MCF 10A (cell line): ENCODE measurements around the gene ORM2. TPM values are rescaled to one million over a fixed set of nuclear protein-coding genes. Genes with fewer than 3 reads are reported as not detected.

ENCODE experiments used
- BruUV-seq: library from RNA; stranded (reverse); fragments of 400-500 nt; replicated peaks from 2 replicates; lab custom pipeline; 2021; lab: Mats Ljungman, UMichigan
- CTCF ChIA-PET: fragments of 300-600 bp; sonication (Branson Sonifier 250); formaldehyde crosslinking; extraction: SDS; loops from one replicate; lab custom pipeline; 2021; ENCODE audit warnings: antibody characterized with exemption, inconsistent platforms; lab: Yijun Ruan, JAX
- POLR2A ChIA-PET: fragments of 300-600, 350-650 bp; sonication (Branson Sonifier 250); formaldehyde crosslinking; extraction: SDS; loops from one replicate; lab custom pipeline; 2020; ENCODE audit warnings: antibody characterized with exemption, inconsistent platforms; lab: Yijun Ruan, JAX
- DNase-seq: peaks from one replicate; pipeline ENCODE4 v3.0.0-alpha.2; 2018; ENCODE audit not compliant: unreplicated experiment
- H3K27ac Mint-ChIP-seq: one replicate; pipeline ENCODE4 v1.8.0; 2022; ENCODE audit warnings: mild to moderate bottlenecking, low read depth, mixed read lengths; ENCODE audit not compliant: unreplicated experiment
- H3K27me3 Mint-ChIP-seq: one replicate; pipeline ENCODE4 v1.8.0; 2022; ENCODE audit warnings: mixed read lengths; ENCODE audit not compliant: insufficient read depth, unreplicated experiment
- H3K36me3 Mint-ChIP-seq: one replicate; pipeline ENCODE4 v1.8.0; 2022; ENCODE audit warnings: mild to moderate bottlenecking, moderate library complexity, mixed read lengths; ENCODE audit not compliant: insufficient read depth, unreplicated experiment
- H3K4me1 Mint-ChIP-seq: one replicate; pipeline ENCODE4 v1.8.0; 2022; ENCODE audit warnings: mixed read lengths; ENCODE audit not compliant: insufficient read depth, unreplicated experiment
- H3K4me3 Mint-ChIP-seq: one replicate; pipeline ENCODE4 v1.8.0; 2022; ENCODE audit warnings: mild to moderate bottlenecking, moderate library complexity, mixed read lengths; ENCODE audit not compliant: unreplicated experiment
- H3K9me3 Mint-ChIP-seq: one replicate; pipeline ENCODE4 v1.8.0; 2022; ENCODE audit warnings: mixed read lengths; ENCODE audit not compliant: unreplicated experiment
- intact Hi-C: fragments of 100-400 bp; cut with micrococcal nuclease; formaldehyde crosslinking; loops from 2 replicates; pipeline ENCODE4 v1.14.1; 2022
- total RNA-seq: library from RNA; stranded (reverse); gene quantifications from 2 replicates; pipeline ENCODE4 v1.2.3, GENCODE V29; 2022
- TF ChIP-seq, protein P1 (sequence below): fragments of 200-600 bp; IDR thresholded peaks from one replicate; pipeline ENCODE4 v1.8.0; 2022; ENCODE audit warnings: antibody characterized with exemption, mild to moderate bottlenecking; ENCODE audit not compliant: unreplicated experiment

The ORM2 gene
- total RNA-seq, 1 experiment from 2014 or later: not detected

- ChIA-PET CTCF (no interaction called here), POLR2A (no interaction called here)
- intact Hi-C loops: no loop called here
- no TSS peak for BruUV-seq
- no peak for DNase-seq
- H3K9me3 Mint-ChIP-seq: no peaks in the 10 kb centered on the region
- H3K36me3 Mint-ChIP-seq: peaks cover 5% of the 10 kb centered on the region
- H3K4me1 Mint-ChIP-seq: peaks cover 9% of the 10 kb centered on the region
- H3K27ac Mint-ChIP-seq: no peak overlapping the region
- no peak overlapping the region for H3K4me3 Mint-ChIP-seq
- no peaks in the 10 kb centered on the region for H3K27me3 Mint-ChIP-seq
- TF ChIP-seq, protein P1, sequence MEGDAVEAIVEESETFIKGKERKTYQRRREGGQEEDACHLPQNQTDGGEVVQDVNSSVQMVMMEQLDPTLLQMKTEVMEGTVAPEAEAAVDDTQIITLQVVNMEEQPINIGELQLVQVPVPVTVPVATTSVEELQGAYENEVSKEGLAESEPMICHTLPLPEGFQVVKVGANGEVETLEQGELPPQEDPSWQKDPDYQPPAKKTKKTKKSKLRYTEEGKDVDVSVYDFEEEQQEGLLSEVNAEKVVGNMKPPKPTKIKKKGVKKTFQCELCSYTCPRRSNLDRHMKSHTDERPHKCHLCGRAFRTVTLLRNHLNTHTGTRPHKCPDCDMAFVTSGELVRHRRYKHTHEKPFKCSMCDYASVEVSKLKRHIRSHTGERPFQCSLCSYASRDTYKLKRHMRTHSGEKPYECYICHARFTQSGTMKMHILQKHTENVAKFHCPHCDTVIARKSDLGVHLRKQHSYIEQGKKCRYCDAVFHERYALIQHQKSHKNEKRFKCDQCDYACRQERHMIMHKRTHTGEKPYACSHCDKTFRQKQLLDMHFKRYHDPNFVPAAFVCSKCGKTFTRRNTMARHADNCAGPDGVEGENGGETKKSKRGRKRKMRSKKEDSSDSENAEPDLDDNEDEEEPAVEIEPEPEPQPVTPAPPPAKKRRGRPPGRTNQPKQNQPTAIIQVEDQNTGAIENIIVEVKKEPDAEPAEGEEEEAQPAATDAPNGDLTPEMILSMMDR: no peak
These were observed 45.3 kb downstream of the ORM2 start for GRCh38 chr9:114374936-114375335.

DNA sequence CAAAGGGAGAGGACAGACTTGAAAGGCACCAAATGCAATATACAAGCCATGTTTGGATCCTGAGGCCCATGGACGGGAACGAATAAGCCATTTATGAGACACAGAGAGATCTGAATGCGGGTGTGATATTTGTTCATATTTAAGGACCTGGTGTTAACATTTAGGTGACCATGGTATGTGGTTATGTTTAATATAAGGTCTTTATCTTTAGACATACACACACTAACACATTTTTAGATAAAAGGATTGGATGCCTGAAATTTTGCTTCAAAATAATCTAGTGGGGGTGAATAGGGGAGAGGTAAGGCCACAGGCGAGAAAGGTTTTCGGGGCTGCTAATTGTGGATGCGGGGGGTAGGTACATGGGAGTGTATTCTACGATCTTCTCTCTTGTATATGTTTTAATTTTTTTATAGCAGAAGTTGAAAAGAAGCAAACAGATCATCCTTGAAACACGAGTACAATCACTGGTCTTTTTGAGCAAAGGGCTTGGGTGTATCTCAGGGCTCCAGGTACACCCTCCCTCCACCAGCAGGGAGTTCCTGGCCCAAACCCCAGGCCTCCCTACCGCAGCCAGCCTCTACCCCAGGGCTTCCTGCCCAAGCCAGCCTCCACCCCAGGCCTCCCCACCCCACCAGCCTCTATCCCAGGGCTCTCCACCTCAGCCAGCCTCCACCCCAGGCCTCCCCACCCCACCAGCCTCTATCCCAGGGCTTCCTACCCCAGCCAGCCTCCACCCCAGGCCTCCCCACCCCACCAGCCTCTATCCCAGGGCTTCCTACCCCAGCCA, 45.9 kb downstream of the ORM2 start:
- H3K4me1 Mint-ChIP-seq: peaks cover 9% of the 10 kb centered on the region
- no TSS peak for BruUV-seq

DNA sequence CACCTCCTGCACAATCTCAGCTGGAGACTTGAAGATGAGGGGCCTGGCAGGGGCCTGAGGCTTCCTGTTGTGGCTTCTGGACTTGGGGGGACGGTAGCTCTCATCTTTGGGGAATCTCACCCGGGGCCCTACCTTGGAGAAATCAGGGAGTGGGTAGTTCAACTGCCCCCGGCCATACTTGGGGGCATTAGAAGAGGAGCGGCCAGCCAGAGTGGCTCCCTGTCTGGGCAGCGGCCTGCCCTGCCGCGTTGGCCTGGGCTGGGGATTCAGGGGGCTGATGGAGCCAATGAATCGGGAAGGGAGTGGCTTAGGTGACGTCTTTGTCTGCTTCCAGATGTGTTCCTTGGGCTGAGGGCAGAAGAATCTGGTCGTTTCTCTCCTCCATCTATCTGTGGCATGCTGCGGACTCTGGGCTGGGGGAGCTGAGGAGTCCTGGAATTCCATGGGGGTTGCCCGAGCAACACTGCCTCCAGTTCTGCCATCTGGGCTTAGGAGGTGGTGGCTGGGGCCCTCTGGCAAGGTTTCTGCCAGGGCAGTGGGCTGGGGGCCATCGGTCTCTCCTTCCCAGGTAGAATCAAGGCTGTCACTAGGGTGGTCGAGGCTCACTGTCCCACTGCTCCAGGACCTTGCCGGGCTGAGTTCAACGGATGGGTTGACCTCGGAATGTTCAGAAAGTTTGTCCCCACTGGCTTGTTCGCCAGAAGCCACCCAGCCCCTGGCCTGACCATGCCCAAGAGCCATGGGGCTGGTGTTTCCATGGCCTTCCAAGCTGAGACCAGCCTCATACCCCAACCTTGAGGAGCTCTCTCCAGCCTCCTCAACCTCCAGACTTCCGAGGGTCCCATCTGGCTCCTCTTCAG, 47.1 kb downstream of the ORM2 start:
- no peak overlapping the region for H3K4me3 Mint-ChIP-seq
- intact Hi-C loops: no loop called here
- peaks cover 4% of the 10 kb centered on the region for H3K4me1 Mint-ChIP-seq
- no peak for DNase-seq
- CTCF ChIA-PET: interaction anchor here (0.7 to 1.6 kb wide), 3 partner anchors 10 to 129 kb away, joined by 3 to 4 read pairs (median 3); no protein-coding TSS in a partner anchor
- H3K27ac Mint-ChIP-seq: no peak overlapping the region
- TF ChIP-seq, protein P1: no peak
- H3K9me3 Mint-ChIP-seq: no peaks in the 10 kb centered on the region
- peaks cover 9% of the 10 kb centered on the region for H3K36me3 Mint-ChIP-seq
- POLR2A ChIA-PET: no interaction called here
- H3K27me3 Mint-ChIP-seq: no peaks in the 10 kb centered on the region
- no TSS peak for BruUV-seq

More for the DNA sequence above, 45.9 kb downstream of the ORM2 start:
- ChIA-PET POLR2A (no interaction called here), CTCF (no interaction called here)
- H3K27me3 Mint-ChIP-seq: no peaks in the 10 kb centered on the region
- no peak overlapping the region for H3K27ac Mint-ChIP-seq
- TF ChIP-seq, protein P1: no peak
- peaks cover 9% of the 10 kb centered on the region for H3K36me3 Mint-ChIP-seq
- intact Hi-C loops: no loop called here
- DNase-seq: no peak
- H3K4me3 Mint-ChIP-seq: no peak overlapping the region
- no peaks in the 10 kb centered on the region for H3K9me3 Mint-ChIP-seq

- no peaks in the 10 kb centered on the region for H3K4me1 Mint-ChIP-seq
- H3K4me3 Mint-ChIP-seq: no peak overlapping the region
- TF ChIP-seq, protein P1: no peak
- no peak for DNase-seq
- no peak overlapping the region for H3K27ac Mint-ChIP-seq
- intact Hi-C loops: no loop called here
- H3K9me3 Mint-ChIP-seq: no peaks in the 10 kb centered on the region
- no TSS peak for BruUV-seq
- peaks cover 9% of the 10 kb centered on the region for H3K36me3 Mint-ChIP-seq
- ChIA-PET POLR2A (no interaction called here), CTCF (interaction anchor here (0.6 to 1.6 kb wide), 2 partner anchors 11 to 1887 kb away, joined by 3 to 4 read pairs; no protein-coding TSS in a partner anchor)
- no peaks in the 10 kb centered on the region for H3K27me3 Mint-ChIP-seq
These were observed 48.3 kb downstream of the ORM2 start for GRCh38 chr9:114378016-114378415.
